Ovary (tissue), 3 donors: ENCODE data around the gene MAPK14.

ENCODE experiments used
- EP300 ChIP-seq: sonication (generic); formaldehyde crosslinking; IDR thresholded peaks from one replicate; pipeline ENCODE4 v1.6.1; 2017; ENCODE audit warnings: antibody characterized with exemption
- TF ChIP-seq, protein P1 (sequence below), 3 donors: fragments of 450-650 bp in 2 of 3; fragments of 200-600 bp in 1 of 3; IDR thresholded peaks; one replicate each; pipeline versions ENCODE4 v1.5.1 to v1.8.0; 2016 to 2022; ENCODE audit warnings: antibody characterized with exemption in 3 of 3, mild to moderate bottlenecking in 1 of 3
- donor health status: DM: no; HTN: no; CAD: no.

DNA sequence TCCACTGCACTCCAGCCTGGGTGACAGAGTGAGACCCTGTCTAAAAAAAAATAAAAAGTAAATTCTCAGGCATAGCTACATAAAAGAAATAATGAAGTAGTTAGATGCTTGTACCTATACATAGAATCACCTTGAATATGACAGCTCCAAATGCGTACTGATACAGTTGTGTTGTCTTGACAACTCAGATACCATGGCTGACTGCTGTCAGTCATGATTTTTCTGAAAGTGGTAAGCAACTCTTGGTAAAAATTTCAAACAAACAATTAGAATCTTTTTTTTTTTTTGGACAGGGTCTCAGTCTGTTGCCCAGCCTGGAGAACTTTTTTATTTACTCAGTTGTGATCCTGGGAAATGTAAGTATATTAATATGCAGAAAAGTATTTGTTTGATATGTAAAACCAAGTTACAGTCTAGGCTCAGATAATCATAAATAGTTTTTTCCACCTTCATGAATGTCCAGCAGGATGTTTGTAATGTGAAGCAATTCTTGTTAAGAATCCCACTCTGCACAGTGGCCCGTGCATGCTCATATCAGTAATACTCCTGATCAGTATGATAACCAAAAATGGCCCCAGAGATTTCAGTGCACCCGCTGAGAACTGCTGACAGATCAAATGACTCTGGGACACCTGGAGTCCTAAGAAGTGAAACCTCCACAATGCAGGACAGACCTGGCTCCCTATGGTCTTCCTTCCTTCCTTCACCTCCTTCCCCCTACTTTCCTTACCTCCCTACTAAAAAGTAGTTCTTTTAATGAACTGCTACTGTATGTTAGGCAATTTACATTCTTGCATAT, 88.7 kb downstream of the MAPK14 start:
- TF ChIP-seq, protein P1, sequence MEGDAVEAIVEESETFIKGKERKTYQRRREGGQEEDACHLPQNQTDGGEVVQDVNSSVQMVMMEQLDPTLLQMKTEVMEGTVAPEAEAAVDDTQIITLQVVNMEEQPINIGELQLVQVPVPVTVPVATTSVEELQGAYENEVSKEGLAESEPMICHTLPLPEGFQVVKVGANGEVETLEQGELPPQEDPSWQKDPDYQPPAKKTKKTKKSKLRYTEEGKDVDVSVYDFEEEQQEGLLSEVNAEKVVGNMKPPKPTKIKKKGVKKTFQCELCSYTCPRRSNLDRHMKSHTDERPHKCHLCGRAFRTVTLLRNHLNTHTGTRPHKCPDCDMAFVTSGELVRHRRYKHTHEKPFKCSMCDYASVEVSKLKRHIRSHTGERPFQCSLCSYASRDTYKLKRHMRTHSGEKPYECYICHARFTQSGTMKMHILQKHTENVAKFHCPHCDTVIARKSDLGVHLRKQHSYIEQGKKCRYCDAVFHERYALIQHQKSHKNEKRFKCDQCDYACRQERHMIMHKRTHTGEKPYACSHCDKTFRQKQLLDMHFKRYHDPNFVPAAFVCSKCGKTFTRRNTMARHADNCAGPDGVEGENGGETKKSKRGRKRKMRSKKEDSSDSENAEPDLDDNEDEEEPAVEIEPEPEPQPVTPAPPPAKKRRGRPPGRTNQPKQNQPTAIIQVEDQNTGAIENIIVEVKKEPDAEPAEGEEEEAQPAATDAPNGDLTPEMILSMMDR (IDR thresholded peaks at IDR 0.05): no peak
- no peak for TF ChIP-seq EP300
